HG03521 (cell line): Measurements from ENCODE around the gene CISD3.

ENCODE experiments used
- ATAC-seq: cut with Tn5 transposase; IDR thresholded peaks from one replicate; pipeline ENCODE4 v1.9.1; 2021; ENCODE audit warnings: mild to moderate bottlenecking, moderate library complexity; ENCODE audit not compliant: unreplicated experiment

CISD3 gene

DNA sequence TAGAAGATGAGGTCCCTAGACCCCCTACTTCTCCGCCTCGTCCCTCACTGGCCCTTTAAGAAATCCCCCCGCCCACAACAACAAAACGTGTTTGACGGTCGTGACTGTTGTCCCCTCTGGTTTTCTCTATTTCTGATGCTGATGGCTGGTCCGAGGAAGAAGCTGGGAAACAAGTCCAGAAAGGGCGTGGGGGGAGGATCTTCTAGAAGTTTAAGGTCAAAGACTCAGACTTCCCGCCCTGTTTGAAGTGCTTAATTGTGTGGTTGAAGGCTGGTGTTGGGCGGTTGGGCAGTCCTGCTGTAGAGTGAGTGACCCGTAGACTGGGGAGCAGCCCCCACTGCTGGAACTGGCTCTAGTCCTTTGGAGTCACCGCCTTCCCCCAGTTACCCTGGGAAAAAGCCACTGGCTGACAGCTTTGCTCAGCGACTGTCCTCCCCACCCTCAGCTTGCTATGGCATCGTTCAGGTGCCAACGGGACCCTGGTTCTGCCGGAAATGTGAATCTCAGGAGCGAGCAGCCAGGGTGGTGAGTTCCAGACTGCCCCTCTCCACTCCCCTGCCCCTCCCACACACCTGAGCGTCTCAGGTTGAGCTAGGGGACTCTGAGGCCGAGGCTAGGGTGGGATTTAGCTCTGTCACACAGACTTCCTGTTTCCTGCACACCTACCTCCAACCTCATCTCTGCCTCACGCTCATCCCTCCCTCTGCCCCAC is 23.5 kb upstream of the CISD3 start:
- no peak for ATAC-seq

DNA sequence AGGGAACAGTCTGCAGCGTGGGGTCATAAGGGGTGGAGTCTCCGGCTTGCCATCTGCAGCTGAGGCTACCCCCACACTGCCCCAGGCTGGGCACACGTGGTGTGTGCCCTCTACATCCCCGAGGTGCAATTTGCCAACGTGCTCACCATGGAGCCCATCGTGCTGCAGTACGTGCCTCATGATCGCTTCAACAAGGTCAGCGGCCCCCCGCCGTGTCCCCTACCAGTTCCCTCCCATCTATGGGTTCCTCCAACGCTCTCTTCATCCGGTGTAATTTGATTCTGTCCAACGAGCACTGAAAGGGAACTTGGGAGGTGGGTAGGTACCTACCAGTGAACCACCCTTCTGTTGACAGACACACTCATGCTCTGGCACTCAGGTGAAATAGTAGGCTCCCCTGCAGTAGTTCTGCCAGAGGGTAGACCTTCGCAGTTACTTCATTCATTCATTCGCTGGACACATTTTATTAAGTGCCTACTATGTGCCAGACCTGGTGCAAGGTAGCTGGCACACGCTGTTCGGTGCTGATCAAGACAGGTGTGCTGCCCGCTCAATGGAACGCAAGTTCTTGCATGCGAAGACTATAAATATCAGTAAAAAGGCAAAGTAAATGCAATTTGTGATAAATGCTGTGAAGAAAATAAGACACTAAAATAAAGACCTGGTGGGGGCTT is 22.3 kb upstream of the CISD3 start:
- no peak for ATAC-seq

DNA sequence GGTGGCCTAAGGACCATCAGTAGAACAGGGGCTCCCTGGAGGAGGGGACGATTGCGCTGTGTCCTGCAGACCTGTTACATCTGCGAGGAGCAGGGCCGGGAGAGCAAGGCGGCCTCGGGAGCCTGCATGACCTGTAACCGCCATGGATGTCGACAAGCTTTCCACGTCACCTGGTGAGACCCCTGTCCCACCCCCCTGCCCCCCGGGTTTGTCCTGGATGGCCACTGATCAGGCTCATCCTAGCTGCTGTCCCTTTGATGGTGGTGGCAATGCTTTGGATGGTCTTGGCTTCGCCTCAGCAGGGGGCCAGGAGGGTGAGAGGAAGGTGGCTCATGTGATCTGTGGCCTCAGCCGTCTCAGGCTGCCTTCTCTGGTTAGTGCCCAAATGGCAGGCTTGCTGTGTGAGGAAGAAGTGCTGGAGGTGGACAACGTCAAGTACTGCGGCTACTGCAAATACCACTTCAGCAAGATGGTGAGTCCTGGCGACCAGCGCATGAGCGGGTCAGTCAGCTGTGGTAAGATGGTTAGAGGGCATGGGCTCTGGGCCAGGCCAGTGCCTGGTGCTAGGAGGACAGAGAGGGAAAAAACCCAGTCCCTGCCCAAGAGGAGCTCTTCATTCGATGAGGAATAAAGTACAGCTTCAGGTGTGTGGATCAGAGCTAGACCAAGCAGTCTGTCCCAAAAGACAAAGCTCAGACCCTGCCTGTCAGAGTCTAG is 20.9 kb upstream of the CISD3 start:
- no peak for ATAC-seq

DNA sequence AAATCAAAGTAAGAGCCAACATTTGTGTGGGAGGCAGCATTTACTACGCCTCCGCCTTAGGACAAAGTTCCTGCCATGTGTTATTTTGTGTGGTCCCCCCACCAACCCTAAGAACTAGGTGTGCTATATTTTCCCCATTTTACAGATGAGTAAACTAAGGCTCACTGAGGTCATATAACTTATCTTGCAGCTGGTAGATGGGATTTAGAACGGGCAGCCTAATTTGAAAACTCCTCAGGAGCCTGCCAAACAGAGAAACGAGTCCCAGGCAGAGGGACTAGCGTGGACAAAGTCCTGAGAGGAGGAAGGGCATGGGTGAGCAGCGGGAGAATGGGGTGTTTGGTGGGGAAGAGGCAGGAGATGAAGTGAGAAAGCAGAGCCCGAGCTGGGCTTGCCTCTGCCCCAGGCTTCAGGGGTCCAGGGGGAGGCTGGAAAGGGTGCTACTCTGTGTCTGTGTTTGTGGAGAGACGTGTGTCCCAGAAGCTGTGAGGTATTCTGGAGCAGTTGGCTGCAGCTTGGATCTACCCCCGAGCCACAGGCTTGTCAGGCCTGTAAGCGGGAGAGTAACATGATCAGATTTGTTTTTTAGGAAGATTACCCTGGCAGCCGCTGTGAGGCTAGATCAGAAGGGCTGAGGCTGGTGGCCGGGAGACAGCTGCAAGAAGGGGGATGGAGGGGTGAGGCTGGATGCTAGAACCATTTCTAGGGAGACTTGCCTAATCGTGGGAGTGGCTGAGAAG is 20.1 kb upstream of the CISD3 start:
- ATAC-seq = no peak

DNA sequence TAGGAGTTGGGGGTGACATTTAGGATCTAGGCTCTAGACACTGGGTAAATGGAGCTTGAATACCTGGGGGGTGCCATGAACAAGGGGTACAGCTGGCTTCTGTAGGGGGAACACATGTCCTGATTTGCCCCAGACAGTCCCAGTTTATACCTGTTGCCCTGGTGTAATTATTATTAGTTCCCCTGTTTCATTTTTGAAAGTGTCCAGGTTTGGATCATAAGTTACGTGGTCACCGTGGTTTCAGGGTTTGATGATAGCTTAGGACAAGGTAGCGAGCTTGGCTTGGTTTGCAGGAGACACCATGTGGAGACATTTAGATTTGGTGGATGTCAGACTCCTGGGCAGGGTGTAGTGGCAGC is 19.6 kb upstream of the CISD3 start:
- no peak for ATAC-seq

DNA sequence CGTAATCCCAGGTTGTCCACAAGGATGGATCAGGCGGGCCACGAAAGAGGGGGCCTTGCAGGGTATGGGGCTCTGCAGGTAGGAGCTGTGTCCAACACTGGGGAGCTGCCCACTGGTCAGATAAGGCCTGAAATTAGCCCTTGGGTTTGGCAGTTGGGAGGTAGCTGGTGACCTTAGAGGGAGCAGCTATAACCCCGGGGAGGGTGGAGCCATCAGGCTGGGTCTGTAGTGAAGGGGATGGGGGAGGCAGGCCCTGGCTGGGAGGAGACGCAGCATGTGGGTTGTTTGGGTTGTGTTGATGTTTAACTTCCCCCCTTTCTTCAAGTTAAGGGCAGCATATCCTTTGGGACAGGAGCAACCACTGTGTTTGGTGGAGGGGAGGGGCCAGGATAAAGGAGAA is 19.2 kb upstream of the CISD3 start:
- ATAC-seq = no peak

DNA sequence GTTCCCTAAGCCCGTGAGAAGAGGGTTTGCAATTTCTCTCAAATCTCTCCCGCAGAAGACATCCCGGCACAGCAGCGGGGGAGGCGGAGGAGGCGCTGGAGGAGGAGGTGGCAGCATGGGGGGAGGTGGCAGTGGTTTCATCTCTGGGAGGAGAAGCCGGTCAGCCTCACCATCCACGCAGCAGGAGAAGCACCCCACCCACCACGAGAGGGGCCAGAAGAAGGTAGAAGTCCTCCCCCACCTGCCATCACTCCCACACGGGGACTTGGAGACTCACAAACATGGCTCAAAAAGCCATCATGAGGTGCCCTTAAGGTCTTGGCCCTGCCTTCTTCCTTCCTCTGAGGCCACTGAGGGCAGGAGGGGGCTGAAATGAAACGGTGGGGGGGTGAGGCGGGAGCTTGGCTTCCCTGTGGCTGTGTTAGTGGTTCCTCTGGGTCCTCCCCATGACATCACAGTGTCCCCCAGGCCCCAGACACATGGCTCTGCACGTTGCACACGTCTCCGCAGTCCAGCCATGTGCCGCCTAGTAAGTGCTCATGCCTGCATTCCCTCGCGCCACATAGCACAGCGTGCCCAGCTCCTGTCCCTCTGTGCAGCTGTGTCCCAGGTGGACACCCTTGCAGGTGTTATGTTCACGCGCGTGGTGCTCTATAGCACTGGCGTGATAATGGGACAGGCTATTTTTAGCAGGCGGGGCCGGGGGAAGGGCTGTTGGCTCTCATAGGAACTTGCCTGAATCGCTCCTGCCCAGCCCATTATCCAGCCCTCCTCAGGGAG is 18.2 kb upstream of the CISD3 start:
- no peak for ATAC-seq

DNA sequence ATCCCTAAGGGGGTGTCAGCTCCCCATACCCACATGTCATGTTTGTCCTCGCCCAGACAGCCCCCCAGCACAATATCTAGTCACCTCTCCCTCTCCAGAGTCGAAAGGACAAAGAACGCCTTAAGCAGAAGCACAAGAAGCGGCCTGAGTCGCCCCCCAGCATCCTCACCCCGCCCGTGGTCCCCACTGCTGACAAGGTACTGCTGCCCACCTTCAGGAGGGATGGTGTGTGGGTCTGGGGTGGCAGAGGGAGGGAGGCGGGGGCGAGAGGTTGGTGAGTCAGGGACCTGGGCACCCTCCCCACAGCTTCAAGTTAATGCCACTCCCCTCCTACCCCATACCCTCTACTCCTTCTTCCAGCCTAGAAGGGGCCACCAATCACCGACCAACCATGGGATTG is 17.5 kb upstream of the CISD3 start:
- ATAC-seq = no peak

DNA sequence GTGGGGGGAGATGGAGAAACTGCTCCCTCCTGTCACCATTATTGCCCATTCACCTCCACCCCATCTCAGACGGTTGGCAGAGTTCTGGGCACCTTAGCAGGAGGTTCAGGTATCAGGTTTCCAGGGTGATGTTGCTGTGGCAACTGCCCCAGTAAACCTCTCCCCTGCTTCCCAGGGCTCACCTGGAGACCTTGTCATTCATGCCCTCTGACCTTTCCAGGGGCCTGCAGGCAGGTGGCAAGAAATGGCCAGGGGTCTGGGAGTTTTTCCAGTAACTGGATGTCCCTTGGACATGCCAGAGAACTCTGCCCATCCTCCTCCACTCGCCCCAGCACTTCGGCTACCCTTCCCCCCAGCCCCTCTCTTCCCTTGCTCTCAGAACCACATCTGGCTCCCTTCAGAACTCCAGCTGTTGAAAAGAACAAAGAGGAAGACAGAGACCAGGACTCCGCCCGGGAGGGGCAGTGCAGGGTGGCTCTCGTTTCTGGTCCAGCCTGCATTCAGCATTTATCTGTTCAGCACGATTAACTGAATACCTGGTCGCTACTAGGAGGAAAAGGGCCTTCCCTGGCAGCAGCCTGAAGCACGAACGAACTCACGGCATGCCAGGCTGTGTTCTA is 16.6 kb upstream of the CISD3 start:
- no peak for ATAC-seq

DNA sequence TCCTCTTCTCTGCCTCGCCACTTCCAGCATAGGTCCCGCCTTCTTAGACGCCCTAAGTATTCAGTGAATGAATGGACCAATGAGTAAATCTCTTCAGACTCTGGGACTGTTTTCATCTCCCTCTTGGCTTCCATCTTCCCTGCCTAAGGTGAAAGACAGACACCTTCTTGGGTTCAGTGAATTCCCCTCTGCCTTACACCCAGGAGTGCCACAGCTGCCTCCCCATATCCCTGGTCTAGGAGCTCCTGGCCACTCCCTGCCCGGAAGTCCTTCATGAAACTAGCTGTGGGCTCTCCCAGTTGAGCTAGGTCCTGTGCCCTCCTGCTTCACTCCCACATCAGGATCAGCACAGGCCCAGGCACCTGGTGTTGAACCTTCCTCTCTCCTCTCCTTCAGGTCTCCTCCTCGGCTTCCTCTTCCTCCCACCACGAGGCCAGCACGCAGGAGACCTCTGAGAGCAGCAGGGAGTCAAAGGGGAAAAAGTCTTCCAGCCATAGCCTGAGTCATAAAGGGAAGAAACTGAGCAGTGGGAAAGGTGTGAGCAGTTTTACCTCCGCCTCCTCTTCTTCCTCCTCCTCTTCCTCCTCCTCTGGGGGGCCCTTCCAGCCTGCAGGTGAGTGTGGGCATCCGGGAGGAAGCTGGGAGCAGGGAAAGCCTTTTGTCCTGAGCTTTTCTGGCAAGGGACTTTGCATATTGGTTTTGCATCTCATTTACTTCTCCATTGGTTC is 14.8 kb upstream of the CISD3 start:
- no peak for ATAC-seq

DNA sequence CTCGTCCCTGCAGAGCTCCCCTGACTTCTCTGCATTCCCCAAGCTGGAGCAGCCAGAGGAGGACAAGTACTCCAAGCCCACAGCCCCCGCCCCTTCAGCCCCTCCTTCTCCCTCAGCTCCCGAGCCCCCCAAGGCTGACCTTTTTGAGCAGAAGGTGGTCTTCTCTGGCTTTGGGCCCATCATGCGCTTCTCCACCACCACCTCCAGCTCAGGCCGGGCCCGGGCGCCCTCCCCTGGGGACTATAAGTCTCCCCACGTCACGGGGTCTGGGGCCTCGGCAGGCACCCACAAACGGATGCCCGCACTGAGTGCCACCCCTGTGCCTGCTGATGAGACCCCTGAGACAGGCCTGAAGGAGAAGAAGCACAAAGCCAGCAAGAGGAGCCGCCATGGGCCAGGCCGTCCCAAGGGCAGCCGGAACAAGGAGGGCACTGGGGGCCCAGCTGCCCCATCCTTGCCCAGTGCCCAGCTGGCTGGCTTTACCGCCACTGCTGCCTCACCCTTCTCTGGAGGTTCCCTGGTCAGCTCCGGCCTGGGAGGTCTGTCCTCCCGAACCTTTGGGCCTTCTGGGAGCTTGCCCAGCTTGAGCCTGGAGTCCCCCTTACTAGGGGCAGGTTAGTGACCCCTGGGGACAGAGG is 13.7 kb upstream of the CISD3 start:
- ATAC-seq = no peak

DNA sequence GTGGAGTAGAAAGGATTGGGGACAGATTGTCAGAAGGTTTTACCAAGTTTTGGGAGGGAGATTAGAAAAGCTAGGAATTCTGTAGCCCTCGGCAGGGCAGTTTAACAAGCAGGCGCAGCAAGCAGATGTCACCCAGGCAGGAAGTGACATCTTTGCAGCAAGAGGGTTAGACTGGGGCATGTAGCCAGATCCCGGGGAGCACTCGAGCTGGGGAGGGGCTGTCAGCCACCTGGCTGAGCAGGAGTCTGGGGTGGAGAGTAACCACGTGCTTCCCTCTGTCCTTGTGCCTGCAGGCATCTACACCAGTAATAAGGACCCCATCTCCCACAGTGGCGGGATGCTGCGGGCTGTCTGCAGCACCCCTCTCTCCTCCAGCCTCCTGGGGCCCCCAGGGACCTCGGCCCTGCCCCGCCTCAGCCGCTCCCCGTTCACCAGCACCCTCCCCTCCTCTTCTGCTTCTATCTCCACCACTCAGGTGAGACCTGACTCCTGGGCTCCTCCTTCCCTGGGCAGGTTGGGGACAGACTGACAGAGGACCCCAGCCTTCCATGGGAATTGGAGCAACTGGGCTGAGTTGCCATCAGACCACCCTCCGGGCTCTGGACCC is 12.9 kb upstream of the CISD3 start:
- no peak for ATAC-seq

DNA sequence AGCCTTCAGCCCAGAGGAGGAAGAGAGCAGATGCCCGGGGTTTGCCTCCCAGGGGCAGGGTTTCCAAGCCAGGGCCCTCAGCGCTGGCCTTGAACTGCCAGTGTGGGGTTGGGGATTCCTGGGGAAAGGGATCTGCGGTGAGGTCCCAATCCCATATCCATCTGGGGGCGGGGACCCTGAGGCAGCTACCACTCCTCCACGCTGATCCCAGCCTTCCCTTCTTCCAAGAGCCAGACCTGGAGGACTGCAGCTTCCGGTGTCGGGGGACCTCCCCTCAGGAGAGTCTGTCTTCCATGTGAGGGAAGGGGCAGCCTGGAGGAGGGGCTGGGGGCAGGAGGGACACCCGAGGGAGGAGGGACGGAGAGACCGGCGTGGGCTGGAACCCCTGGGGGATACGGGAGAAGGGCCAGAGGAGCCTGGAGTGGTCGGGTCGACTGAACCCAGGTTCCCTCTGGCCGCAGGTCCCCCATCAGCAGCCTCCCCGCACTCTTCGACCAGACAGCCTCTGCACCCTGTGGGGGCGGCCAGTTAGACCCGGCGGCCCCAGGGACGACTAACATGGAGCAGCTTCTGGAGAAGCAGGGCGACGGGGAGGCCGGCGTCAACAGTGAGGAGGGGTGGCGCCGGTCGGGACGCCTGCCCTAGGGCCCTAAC is 10.7 kb upstream of the CISD3 start:
- no peak for ATAC-seq

DNA sequence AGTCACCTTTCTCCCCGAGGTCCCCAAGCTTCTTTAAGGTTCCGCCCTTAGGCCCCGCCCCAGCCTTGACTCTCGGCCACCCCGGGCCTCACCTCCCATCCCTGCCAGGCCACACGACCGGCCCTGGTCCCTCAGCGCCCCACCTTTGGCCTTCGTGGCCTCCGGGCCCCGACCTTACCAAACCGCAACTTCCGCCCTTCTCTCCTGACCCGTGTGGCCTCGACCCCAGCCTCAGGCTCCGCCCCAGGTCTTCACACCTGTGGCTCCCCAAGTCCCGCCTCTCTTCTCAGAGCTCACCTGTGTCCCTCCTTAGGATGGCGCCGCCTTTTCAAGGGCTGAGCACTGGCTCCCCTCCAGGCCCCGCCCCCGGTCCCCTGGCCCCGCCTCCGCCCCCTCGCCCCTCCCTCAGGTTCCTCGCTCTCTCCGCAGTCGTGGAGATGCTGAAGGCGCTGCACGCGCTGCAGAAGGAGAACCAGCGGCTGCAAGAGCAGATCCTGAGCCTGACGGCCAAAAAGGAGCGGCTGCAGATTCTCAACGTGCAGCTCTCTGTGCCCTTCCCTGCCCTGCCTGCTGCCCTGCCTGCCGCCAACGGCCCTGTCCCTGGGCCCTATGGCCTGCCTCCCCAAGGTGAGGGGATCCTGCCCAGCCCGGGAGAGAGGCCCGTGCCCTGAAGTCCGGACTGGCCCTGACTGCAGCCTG is 10.0 kb upstream of the CISD3 start:
- no peak for ATAC-seq

DNA sequence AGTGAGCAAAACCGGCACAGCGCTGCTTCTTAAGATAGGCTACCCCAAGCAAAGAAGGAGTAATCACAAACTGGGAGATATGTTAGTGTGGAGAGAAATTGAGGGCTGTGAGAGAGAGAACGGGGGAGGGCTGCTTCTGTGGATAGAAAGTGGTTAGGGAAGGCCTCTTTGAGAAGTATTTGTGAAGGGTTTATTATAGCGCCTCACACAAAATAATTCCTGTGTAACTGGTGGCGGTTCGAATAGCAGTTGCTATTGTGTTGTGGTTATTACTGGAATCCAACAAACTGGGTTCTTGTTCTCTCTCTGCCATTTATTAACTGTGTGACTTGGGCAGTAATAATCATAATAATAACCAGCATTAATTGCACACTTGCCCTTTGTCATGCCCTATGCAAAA is 9.2 kb upstream of the CISD3 start:
- no peak for ATAC-seq

DNA sequence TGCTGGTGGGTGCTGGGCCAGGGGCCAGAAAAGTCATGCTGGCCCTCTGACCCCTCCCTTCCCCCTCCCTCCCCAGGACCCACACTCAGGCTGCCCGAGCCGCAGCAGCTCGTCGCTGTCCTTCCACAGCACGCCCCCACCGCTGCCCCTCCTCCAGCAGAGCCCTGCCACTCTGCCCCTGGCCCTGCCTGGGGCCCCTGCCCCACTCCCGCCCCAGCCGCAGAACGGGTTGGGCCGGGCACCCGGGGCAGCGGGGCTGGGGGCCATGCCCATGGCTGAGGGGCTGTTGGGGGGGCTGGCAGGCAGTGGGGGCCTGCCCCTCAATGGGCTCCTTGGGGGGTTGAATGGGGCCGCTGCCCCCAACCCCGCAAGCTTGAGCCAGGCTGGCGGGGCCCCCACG is 8.3 kb upstream of the CISD3 start:
- no peak for ATAC-seq

DNA sequence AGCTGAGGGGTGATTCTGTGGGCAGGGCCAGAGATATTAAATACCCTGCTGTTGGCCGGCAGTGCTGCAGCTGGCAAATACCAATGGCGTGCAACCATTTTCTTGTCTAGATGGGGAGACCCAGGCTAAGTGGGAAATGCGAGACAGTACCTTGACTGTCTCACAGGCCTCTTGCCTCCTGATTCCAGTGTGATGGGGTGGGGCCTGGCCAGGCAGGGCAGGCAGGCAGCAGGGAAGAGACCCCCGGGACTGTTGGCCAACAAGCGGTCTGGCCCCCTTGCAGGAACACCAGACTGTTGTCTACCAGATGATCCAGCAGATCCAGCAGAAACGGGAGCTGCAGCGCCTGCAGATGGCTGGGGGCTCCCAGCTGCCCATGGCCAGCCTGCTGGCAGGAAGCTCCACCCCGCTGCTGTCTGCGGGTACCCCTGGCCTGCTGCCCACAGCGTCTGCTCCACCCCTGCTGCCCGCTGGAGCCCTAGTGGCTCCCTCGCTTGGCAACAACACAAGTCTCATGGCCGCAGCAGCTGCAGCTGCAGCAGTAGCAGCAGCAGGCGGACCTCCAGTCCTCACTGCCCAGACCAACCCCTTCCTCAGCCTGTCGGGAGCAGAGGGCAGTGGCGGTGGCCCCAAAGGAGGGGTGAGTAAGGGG is 5.7 kb upstream of the CISD3 start:
- no peak for ATAC-seq
